ENCODE results near the gene TEX48.

- TF ChIP-seq ZNF792 (tag by site-specific recombination; IDR thresholded peaks at IDR 0.05) (no peak), CTCF (tag by site-specific recombination; IDR thresholded peaks at IDR 0.05) (no peak), ZNF155 (tag by site-specific recombination; IDR thresholded peaks at IDR 0.05) (no peak)
- TF ChIP-seq, protein P1, sequence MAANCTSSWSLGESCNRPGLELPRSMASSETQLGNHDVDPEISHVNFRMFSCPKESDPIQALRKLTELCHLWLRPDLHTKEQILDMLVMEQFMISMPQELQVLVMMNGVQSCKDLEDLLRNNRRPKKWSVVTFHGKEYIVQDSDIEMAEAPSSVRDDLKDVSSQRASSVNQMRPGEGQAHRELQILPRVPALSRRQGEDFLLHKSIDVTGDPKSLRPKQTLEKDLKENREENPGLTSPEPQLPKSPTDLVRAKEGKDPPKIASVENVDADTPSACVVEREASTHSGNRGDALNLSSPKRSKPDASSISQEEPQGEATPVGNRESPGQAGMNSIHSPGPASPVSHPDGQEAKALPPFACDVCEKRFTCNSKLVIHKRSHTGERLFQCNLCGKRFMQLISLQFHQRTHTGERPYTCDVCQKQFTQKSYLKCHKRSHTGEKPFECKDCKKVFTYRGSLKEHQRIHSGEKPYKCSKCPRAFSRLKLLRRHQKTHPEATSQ (tag by site-specific recombination; IDR thresholded peaks at IDR 0.05) = no peak
Measured at GRCh38 chr9:114680259-114681001, 1.6 kb downstream of the TEX48 start.

All from HEK293 (cell line).